SU-DHL-6 (cell line): Measurements from ENCODE around the gene HLA-DPB1.

Experiments
- CTCF ChIP-seq: fragments of 200-600 bp; sonication (generic); IDR thresholded peaks from one replicate; pipeline ENCODE4 v1.5.1; 2017; ENCODE audit warnings: antibody characterized with exemption, mild to moderate bottlenecking, low read length, moderate library complexity; ENCODE audit not compliant: insufficient read depth, poor library complexity, severe bottlenecking
- EZH2phosphoT487 ChIP-seq: fragments of 200-600 bp; sonication (generic), shearing (Covaris generic); conservative IDR thresholded peaks from 2 replicates; pipeline ENCODE4 v1.6.1; 2018; ENCODE audit warnings: mild to moderate bottlenecking, antibody characterized with exemption, low read length, moderate library complexity, mixed read lengths

- TF ChIP-seq CTCF (no peak), EZH2phosphoT487 (no peak)
These were observed 3.8 kb downstream of the HLA-DPB1 start for GRCh38 chr6:33079580-33079979.
